HUES6 (cell line): ENCODE data around the gene GRK5.

Source experiments
- H3K27ac ChIP-seq: 2 replicates; pipeline ENCODE4 v1.7.0; 2013; ENCODE audit warnings: low read depth, mild to moderate bottlenecking, low read length, inconsistent platforms
- H3K27me3 ChIP-seq: 2 replicates; pipeline ENCODE4 v1.6.1; 2013; ENCODE audit warnings: low read length; ENCODE audit not compliant: control insufficient read depth, insufficient read depth
- H3K36me3 ChIP-seq: 2 replicates; pipeline ENCODE4 v1.6.1; 2013; ENCODE audit warnings: low read length; ENCODE audit not compliant: control insufficient read depth, insufficient read depth
- H3K4me1 ChIP-seq: 2 replicates; pipeline ENCODE4 v1.6.1; 2013; ENCODE audit warnings: low read length; ENCODE audit not compliant: control insufficient read depth, insufficient read depth
- H3K4me3 ChIP-seq: 2 replicates; pipeline ENCODE4 v1.5.1; 2013; ENCODE audit warnings: low read depth, low read length
- H3K9ac ChIP-seq: one replicate; pipeline ENCODE4 v1.6.1; 2013; ENCODE audit warnings: mild to moderate bottlenecking, low read length
- H3K9me3 ChIP-seq: 2 replicates; pipeline ENCODE4 v1.6.1; 2013; ENCODE audit warnings: low read depth, low read length; ENCODE audit not compliant: control insufficient read depth, insufficient read depth

Gene GRK5

GRCh38 chr10:119310806-119311205 is 103.4 kb downstream of the GRK5 start:
- Histone ChIP-seq H3K27ac (no peak overlapping the region), H3K4me1 (peaks cover 15% of the 10 kb centered on the region), H3K36me3 (no peaks in the 10 kb centered on the region), H3K27me3 (no peaks in the 10 kb centered on the region), H3K9ac (no peak overlapping the region), H3K4me3 (no peak overlapping the region), H3K9me3 (no peaks in the 10 kb centered on the region)

GRCh38 chr10:119312241-119312640 is 104.9 kb downstream of the GRK5 start:
- no peak overlapping the region for H3K4me3 ChIP-seq
- H3K36me3 ChIP-seq, result no peaks in the 10 kb centered on the region
- H3K27me3 ChIP-seq, result no peaks in the 10 kb centered on the region
- no peak overlapping the region for H3K9ac ChIP-seq
- H3K4me1 ChIP-seq, result peaks cover 26% of the 10 kb centered on the region
- H3K27ac ChIP-seq, result no peak overlapping the region
- H3K9me3 ChIP-seq, result no peaks in the 10 kb centered on the region

- H3K27ac ChIP-seq, result no peak overlapping the region
- H3K27me3 ChIP-seq, result no peaks in the 10 kb centered on the region
- H3K4me3 ChIP-seq, result no peak overlapping the region
- H3K9me3 ChIP-seq, result no peaks in the 10 kb centered on the region
- no peak overlapping the region for H3K9ac ChIP-seq
- no peaks in the 10 kb centered on the region for H3K36me3 ChIP-seq
- peaks cover 34% of the 10 kb centered on the region for H3K4me1 ChIP-seq
Measured at GRCh38 chr10:119313024-119313423, 105.7 kb downstream of the GRK5 start.

GRCh38 chr10:119313644-119314043 is 106.3 kb downstream of the GRK5 start:
- H3K4me3 ChIP-seq, result no peak overlapping the region
- H3K27me3 ChIP-seq, result no peaks in the 10 kb centered on the region
- no peaks in the 10 kb centered on the region for H3K36me3 ChIP-seq
- no peaks in the 10 kb centered on the region for H3K9me3 ChIP-seq
- H3K9ac ChIP-seq, result no peak overlapping the region
- no peak overlapping the region for H3K27ac ChIP-seq
- peaks cover 40% of the 10 kb centered on the region for H3K4me1 ChIP-seq

- no peaks in the 10 kb centered on the region for H3K9me3 ChIP-seq
- no peaks in the 10 kb centered on the region for H3K36me3 ChIP-seq
- H3K4me1 ChIP-seq, result peaks cover 45% of the 10 kb centered on the region
- no peaks in the 10 kb centered on the region for H3K27me3 ChIP-seq
- H3K27ac ChIP-seq, result no peak overlapping the region
- H3K4me3 ChIP-seq, result no peak overlapping the region
- H3K9ac ChIP-seq, result no peak overlapping the region
Measured at GRCh38 chr10:119314061-119314460, 106.7 kb downstream of the GRK5 start.

GRCh38 chr10:119314486-119314885 is 107.1 kb downstream of the GRK5 start:
- H3K36me3 ChIP-seq, result no peaks in the 10 kb centered on the region
- H3K9ac ChIP-seq, result no peak overlapping the region
- no peak overlapping the region for H3K27ac ChIP-seq
- H3K9me3 ChIP-seq, result no peaks in the 10 kb centered on the region
- no peak overlapping the region for H3K4me3 ChIP-seq
- H3K27me3 ChIP-seq, result no peaks in the 10 kb centered on the region
- peaks cover 49% of the 10 kb centered on the region for H3K4me1 ChIP-seq

- Histone ChIP-seq H3K36me3 (no peaks in the 10 kb centered on the region), H3K4me1 (peaks cover 53% of the 10 kb centered on the region), H3K9ac (peak overlapping the region; percentile 59), H3K27ac (peak overlapping the region; percentile 30; the same call in 1 of the 2 replicates), H3K4me3 (no peak overlapping the region), H3K27me3 (no peaks in the 10 kb centered on the region), H3K9me3 (no peaks in the 10 kb centered on the region)
Measured at GRCh38 chr10:119315128-119316001, 108.0 kb downstream of the GRK5 start.

GRCh38 chr10:119316002-119316358 is 108.6 kb downstream of the GRK5 start:
- Histone ChIP-seq H3K9ac (peak overlapping the region; percentile 82), H3K4me1 (peaks cover 53% of the 10 kb centered on the region), H3K36me3 (no peaks in the 10 kb centered on the region), H3K9me3 (no peaks in the 10 kb centered on the region), H3K4me3 (no peak overlapping the region), H3K27me3 (no peaks in the 10 kb centered on the region), H3K27ac (peak overlapping the region; percentile 22; the same call in 1 of the 2 replicates)

- H3K4me3 ChIP-seq, result peak overlapping the region; percentile 23; the same call in 1 of the 2 replicates
- peaks cover 3% of the 10 kb centered on the region for H3K9me3 ChIP-seq
- no peaks in the 10 kb centered on the region for H3K36me3 ChIP-seq
- H3K4me1 ChIP-seq, result peaks cover 53% of the 10 kb centered on the region
- H3K27ac ChIP-seq, result peak overlapping the region; percentile 79; the same call in 1 of the 2 replicates
- peak overlapping the region; percentile 82 for H3K9ac ChIP-seq
- no peaks in the 10 kb centered on the region for H3K27me3 ChIP-seq
Measured at GRCh38 chr10:119316729-119317097, 109.3 kb downstream of the GRK5 start.

GRCh38 chr10:119318411-119319160 is 111.2 kb downstream of the GRK5 start:
- no peak overlapping the region for H3K27ac ChIP-seq
- H3K27me3 ChIP-seq, result no peaks in the 10 kb centered on the region
- peaks cover 3% of the 10 kb centered on the region for H3K9me3 ChIP-seq
- peaks cover 53% of the 10 kb centered on the region for H3K4me1 ChIP-seq
- H3K9ac ChIP-seq, result no peak overlapping the region
- no peaks in the 10 kb centered on the region for H3K36me3 ChIP-seq
- no peak overlapping the region for H3K4me3 ChIP-seq
